Nephron progenitor cell (in vitro differentiated cells): ENCODE measurements around the gene PRC1.

Experiments used
- DNase-seq: peaks from one replicate; pipeline ENCODE4 v3.0.0; 2021
- H3K27ac Mint-ChIP-seq: 2 replicates; pipeline ENCODE4 v1.8.0; 2021; ENCODE audit warnings: mild to moderate bottlenecking, moderate library complexity, mixed read lengths
- H3K27me3 Mint-ChIP-seq: 2 replicates; pipeline ENCODE4 v1.8.0; 2021; ENCODE audit warnings: mild to moderate bottlenecking, low read depth, mixed read lengths; ENCODE audit not compliant: poor library complexity
- H3K36me3 Mint-ChIP-seq: 2 replicates; pipeline ENCODE4 v1.8.0; 2021; ENCODE audit warnings: low read depth, mixed read lengths
- H3K4me1 Mint-ChIP-seq: 2 replicates; pipeline ENCODE4 v1.8.0; 2021; ENCODE audit warnings: mixed read lengths
- H3K4me3 Mint-ChIP-seq: 2 replicates; pipeline ENCODE4 v1.8.0; 2021; ENCODE audit warnings: mild to moderate bottlenecking, moderate library complexity, mixed read lengths
- H3K9me3 Mint-ChIP-seq: 2 replicates; pipeline ENCODE4 v1.8.0; 2021; ENCODE audit warnings: mild to moderate bottlenecking, moderate library complexity, mixed read lengths
- CTCF ChIP-seq: fragments of 200-600 bp; sonication (generic); IDR thresholded peaks from 2 replicates; pipeline ENCODE4 v1.5.0; 2021; ENCODE audit warnings: antibody characterized with exemption

PRC1 gene

GRCh38 chr15:90921887-90922286, 72.4 kb downstream of the PRC1 start:
- peaks cover 4% of the 10 kb centered on the region for H3K27me3 Mint-ChIP-seq
- no peaks in the 10 kb centered on the region for H3K9me3 Mint-ChIP-seq
- no peak for DNase-seq
- no peak overlapping the region for H3K27ac Mint-ChIP-seq
- H3K4me1 Mint-ChIP-seq, result no peaks in the 10 kb centered on the region
- H3K4me3 Mint-ChIP-seq, result no peak overlapping the region
- H3K36me3 Mint-ChIP-seq, result peaks cover 28% of the 10 kb centered on the region
- no peak for TF ChIP-seq CTCF

GRCh38 chr15:90918835-90919234, 75.5 kb downstream of the PRC1 start:
- no peaks in the 10 kb centered on the region for H3K9me3 Mint-ChIP-seq
- H3K36me3 Mint-ChIP-seq, result peaks cover 39% of the 10 kb centered on the region
- TF ChIP-seq CTCF, result no peak
- no peak overlapping the region for H3K4me3 Mint-ChIP-seq
- H3K27ac Mint-ChIP-seq, result no peak overlapping the region
- H3K27me3 Mint-ChIP-seq, result peaks cover 4% of the 10 kb centered on the region
- DNase-seq, result no peak
- H3K4me1 Mint-ChIP-seq, result peaks cover 16% of the 10 kb centered on the region

DNA sequence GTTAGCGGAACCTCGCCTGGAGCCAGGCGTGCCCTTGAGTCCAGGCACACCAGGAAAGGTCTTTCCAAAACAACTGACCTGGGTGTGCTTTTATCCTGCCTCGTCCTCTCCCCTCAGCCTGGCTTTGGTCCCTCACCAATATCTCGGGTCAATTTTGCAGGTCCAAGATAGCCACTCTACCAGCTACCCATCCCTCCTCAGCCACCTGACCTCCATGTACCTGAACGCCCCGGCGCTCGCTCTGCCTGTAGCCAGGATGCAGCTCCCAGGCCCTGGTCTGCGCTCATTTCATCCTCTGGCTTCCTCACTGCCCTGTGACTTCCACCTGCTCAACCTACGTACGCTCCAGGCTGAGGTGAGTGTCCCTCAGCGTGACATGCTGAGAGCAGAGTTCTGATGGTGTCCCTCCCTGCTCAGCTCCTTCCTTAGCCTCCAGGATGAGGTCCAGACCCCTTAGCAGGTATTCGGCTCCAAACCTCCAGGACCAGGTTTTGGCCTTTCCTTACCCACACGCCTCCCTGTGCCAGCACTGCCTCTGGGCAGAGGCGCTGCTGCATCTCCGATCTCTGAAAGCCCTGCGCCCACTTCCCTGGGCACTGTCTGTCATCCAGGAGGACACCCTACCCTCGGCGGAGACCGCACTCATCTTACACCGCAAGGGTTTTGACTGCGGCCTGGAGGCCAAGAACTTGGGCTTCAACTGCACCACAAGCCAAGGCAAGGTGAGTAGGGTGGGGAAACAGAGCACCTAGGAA, 76.1 kb downstream of the PRC1 start:
- peaks cover 4% of the 10 kb centered on the region for H3K27me3 Mint-ChIP-seq
- peaks cover 42% of the 10 kb centered on the region for H3K36me3 Mint-ChIP-seq
- no peak overlapping the region for H3K4me3 Mint-ChIP-seq
- H3K9me3 Mint-ChIP-seq, result no peaks in the 10 kb centered on the region
- TF ChIP-seq CTCF, result no peak
- no peak for DNase-seq
- peaks cover 16% of the 10 kb centered on the region for H3K4me1 Mint-ChIP-seq
- H3K27ac Mint-ChIP-seq, result peak overlapping the region; percentile 93

GRCh38 chr15:90917569-90917968, 76.8 kb downstream of the PRC1 start:
- peaks cover 45% of the 10 kb centered on the region for H3K36me3 Mint-ChIP-seq
- DNase-seq, result no peak
- peaks cover 4% of the 10 kb centered on the region for H3K27me3 Mint-ChIP-seq
- no peak for TF ChIP-seq CTCF
- H3K9me3 Mint-ChIP-seq, result no peaks in the 10 kb centered on the region
- H3K4me3 Mint-ChIP-seq, result no peak overlapping the region
- H3K4me1 Mint-ChIP-seq, result peaks cover 16% of the 10 kb centered on the region
- H3K27ac Mint-ChIP-seq, result no peak overlapping the region

GRCh38 chr15:90916461-90916860, 77.9 kb downstream of the PRC1 start:
- no peak overlapping the region for H3K4me3 Mint-ChIP-seq

More at GRCh38 chr15:90916461-90916860, 77.9 kb downstream of the PRC1 start:
- H3K27ac Mint-ChIP-seq, result no peak overlapping the region
- DNase-seq, result no peak
- peaks cover 16% of the 10 kb centered on the region for H3K4me1 Mint-ChIP-seq
- no peaks in the 10 kb centered on the region for H3K9me3 Mint-ChIP-seq
- TF ChIP-seq CTCF, result no peak
- H3K36me3 Mint-ChIP-seq, result peaks cover 45% of the 10 kb centered on the region
- peaks cover 4% of the 10 kb centered on the region for H3K27me3 Mint-ChIP-seq
